IMR-90 (cell line): ENCODE measurements around the gene ADAMTS17.

Experiments
- BHLHE40 ChIP-seq: fragments of 150-350 bp; IDR thresholded peaks from 2 replicates; pipeline ENCODE4 v1.6.1; 2016; ENCODE audit warnings: mild to moderate bottlenecking, low read depth, low read length
- CTCF ChIP-seq: conservative IDR thresholded peaks from 2 replicates; pipeline ENCODE4 v1.5.1; 2012; ENCODE audit warnings: mild to moderate bottlenecking, low read depth, low read length, improper control_type of control experiment
- RAD21 ChIP-seq: IDR thresholded peaks from 2 replicates; pipeline ENCODE4 v1.6.1; 2012; ENCODE audit warnings: low read length, improper control_type of control experiment

GRCh38 chr15:100204771-100205170, 137.0 kb downstream of the ADAMTS17 start:
- no peak for TF ChIP-seq BHLHE40
- no peak for TF ChIP-seq CTCF
- TF ChIP-seq RAD21 = no peak
